Ureter (tissue), 1 donor: ENCODE results near the gene TPCN2. TPM values are rescaled to one million over a fixed set of nuclear protein-coding genes. Genes with fewer than 3 reads are reported as not detected.
A peak's percentile ranks its signal among the peaks of the same experiment; 100 is the strongest.

Experiments used
- DNase-seq: peaks from one replicate; pipeline ENCODE4 v3.0.0-alpha.2; 2020; ENCODE audit warnings: low spot score
- total RNA-seq: library from RNA; stranded (reverse); gene quantifications from one replicate; pipeline ENCODE4 v1.2.4, GENCODE V29; 2023
- donor health status: DM: yes; HTN: yes; CAD: no.

Gene TPCN2
- total RNA-seq, 1 donor from 2014 or later = 27.9 TPM

DNA sequence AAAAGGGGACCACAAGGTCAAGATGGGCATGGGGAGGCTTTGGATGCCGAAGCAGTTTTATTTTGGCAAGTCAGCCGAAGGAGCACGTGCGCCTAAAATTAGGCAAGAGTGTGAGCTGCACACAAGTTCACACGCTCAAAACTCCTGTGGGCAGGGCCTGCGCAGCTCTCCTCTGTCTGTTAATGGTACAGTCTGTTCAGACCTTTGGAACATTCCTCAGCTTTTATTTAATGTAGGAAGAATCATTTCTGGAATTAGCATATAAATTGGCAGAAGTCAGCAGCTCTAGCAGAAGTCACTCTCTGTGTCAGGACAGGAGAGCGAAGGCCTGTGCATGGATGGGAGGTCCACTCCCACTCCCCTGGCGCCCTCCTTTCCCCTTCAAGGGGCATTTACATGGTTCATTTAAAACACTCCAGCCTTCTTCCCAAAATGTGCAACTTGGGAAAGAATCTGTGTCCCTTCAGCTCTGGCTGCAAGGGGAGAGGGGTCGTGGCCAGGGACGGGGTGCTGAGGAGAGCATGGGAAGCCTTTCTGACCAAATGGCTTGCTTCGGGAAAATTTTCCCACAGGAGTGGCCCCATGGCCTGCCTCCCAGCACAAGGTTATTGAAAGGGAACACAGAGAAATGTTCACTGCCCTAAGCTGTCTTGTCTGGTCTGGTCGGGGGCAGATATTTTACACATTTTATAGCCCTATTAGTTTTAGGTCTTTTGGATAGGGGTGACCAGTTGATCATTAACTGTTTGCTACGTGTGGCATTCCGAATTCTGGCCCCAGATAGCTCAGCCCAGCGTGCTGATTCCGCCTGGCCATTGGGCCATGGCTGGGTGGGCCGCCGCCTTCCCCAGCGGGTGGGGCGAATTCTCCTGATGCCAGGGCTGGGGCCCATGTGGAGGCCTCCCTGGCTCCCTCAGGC is 63.2 kb downstream of the TPCN2 start:
- DNase-seq = no peak

- DNase-seq = no peak
These were observed 64.5 kb downstream of the TPCN2 start for GRCh38 chr11:69113226-69113625.

- no peak for DNase-seq
These were observed 65.1 kb downstream of the TPCN2 start for GRCh38 chr11:69113646-69114340.

- no peak for DNase-seq
These were observed 65.6 kb downstream of the TPCN2 start for GRCh38 chr11:69114362-69114761.

DNA sequence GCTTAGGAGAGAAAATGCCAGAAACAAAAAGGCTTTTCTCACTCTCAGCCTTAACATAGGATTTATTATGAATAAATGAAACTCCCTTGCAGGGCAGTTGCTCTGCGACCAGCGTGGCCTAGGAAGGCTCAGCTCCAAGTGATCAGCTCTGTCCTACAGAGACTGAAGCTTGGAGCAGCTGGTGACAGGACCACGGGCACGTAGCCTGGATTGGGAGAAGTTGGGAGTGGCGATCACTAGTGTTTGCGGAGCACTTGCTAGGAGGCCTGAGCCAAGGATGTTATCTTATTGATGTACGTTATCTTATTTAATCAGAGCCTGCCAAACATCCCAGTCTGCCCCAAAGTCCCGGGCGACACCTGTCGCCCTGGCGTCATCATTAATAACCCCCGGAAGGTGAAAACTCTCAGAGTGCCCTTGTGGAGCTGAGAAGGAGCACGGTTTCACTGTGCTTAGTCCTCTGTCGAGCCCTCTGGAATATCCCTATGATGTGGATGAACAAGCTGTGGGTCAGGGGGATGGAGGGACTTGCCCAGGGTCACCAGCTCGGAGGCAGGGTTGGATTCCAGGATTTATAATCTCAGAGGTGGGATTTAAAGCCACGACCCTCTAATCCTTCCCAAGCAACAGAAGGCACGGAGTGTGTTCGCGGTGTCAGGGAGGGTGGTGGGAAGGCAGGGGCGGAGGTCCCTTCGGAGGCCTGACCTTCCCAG is 66.2 kb downstream of the TPCN2 start:
- DNase-seq = no peak

- no peak for DNase-seq
These were observed 67.1 kb downstream of the TPCN2 start for GRCh38 chr11:69115586-69116560.

- no peak for DNase-seq
These were observed 67.9 kb downstream of the TPCN2 start for GRCh38 chr11:69116671-69117070.

GRCh38 chr11:69119190-69119589 is 70.5 kb downstream of the TPCN2 start:
- no peak for DNase-seq

DNA sequence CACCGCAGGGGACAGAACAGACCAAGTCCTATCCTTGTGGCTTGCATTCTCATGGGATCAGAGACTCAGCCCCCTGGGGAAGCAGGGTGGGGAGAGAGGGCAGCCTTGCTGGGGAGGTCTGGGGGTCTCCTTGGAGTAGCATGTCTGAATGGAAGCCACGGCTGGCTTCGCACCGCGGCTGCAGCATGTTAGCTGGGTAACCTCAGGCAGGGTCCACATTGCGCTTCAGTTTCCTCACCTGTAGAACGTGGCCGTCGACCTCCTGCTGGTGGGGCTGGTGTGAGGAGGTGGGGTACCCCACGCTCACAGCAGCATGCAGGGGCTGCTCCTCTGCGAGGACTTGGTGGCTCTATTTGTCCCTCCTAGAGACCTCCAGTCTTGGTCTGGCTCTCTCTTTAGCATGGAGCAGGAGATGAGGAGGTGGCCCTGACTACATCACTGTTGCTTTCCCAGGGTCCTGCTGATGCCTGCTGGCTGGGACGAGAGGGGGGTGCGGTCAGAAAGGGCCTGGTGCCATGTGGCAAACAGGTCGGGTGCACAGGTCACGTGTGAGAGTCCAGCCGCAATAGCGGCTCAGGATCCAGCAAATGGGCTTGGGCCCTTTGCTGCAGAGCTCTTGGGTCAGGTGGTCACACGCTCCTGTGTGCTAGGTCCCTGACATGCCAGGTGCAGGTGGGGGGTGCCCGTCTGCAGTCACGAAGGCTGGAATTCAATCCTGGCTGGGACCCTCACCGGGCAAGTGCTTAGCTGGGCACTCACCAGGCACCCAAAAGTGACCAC is 71.6 kb downstream of the TPCN2 start:
- DNase-seq = no peak

GRCh38 chr11:69121021-69121420 is 72.3 kb downstream of the TPCN2 start:
- DNase-seq = no peak

DNA sequence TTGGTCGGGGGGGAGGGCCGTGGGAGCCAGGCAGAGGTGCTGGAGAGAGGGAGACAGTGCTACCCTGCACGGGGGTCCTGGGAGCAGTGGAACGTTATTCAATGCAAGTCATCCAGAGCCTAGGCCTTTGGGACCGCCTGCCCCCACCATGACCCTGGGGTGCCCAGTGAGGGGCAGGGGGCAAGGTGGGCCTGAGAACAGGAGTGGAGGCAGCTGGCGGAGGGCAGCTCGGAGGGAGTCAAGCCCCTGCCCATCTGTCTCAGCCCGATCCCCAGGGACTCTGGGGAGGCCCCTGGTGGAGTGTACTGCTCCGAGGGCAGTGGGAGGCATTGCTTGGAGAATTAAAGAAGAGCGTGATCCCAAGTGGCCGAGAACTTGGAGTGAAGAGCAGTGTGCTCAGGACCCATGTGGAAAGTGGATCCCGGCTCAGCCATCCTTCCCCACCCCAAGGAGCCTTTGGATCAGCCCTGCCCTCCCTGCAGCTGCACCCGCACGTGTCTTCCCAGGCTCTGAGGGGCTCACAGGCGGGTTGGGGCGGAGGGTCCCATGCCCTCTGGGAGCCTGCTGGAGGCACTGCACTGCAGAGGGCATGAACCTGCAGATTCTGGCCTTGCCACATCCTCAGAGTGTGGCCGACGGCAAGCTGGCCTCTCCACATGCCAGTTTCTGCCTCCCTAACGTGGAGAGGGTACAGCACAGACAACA is 73.0 kb downstream of the TPCN2 start:
- DNase-seq = no peak

DNA sequence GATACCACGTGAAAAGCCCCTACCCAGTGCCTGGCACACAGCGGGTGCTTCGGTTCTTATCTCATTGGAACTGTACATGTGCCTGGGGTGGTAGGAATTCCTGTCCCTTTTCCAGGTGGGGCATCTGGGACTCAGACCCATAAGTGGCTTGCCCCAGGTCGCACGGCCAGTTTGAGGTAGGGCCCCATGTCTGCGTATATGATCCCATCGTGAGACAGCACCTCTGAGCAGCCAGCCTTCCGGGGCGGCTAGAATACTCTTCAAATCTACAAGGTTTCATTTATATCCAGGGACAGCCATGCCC is 73.5 kb downstream of the TPCN2 start:
- no peak for DNase-seq

GRCh38 chr11:69122630-69123431 is 74.1 kb downstream of the TPCN2 start:
- DNase-seq = peak; percentile 90

DNA sequence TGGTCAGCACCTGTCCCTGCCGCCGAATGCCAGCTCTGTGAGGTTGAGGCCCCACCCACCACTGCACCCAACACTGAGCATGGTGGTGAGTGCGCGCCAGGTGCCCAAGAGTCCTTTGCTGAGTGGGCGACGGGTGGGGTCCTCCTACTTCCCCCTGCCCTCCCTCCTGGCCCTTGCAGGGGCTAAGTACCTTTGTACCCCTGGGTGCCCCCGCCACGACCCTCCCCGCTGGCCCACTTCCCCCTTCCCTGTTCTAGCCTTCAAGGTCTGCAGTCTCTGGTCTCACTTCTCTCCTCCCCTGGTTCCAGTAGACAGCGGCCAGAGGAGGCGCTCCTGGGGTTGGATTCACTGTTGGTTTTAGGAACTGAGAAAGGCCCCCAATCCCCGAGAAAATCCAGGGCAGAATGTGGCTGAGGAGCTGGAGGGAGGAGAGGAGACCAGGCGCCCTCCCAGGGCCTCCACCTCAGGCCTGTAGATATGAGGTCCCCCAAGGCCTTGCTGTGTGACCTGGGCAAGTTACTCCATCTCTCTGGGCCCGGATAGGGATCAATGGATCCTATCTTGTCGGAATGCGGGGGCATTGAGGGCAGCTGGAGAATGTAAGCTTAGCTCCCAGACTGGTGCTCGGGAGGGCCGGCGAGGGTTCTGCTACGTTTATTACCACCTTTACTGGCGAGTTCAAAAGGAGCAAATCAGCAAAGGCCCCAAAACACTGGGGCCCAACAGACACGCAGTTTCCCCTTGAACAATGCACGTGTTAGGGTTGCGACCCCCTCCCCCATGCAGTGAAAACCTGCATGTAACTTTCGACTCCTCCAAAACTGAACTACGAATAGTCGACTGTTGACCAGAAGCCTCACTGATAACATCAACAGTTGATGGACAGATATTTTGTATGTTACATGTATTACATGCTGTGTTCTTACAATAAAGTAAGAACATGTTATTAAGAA is 75.1 kb downstream of the TPCN2 start:
- no peak for DNase-seq

- DNase-seq = no peak
These were observed 77.1 kb downstream of the TPCN2 start for GRCh38 chr11:69125861-69126260.

GRCh38 chr11:69126286-69126685 is 77.6 kb downstream of the TPCN2 start:
- no peak for DNase-seq

DNA sequence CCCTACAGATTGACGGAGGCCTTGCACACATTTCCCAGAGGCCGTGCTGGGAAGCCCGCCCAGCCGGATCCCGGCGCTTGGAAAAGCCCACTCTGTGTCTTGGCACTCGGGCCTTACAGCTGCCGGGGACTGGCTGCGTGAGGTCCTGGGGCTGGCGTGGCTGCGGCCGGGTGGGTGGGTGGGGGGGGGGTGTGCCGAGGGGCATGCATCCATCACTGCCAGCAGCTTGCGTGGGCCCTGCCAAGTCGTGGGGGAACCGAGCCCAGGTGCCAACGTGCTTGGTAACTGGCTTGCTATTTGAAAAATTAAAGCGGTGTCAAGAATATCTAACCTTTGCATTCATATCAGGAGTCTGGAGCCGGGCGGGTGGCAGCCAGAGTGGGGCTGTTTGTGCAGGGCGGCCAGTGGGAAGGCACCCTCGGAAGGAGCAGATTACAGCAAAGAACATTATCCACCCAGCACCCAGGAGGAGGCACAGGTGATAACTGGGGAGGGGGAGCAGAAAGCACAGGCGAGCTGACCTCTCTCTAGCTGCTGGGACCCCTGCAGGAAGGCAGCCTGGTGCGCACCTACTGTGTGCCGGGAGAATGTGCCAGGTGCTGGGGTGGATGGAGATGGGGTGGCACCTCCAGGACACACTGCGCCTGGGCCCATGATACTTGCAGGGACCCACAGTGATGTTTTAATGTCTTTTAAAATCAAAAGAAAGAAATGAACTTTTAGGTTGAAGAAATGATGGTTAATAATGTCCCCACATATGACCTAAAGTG is 78.5 kb downstream of the TPCN2 start:
- DNase-seq = no peak
